ENCODE results near the gene MYBPHL. TPM values are rescaled to one million over a fixed set of nuclear protein-coding genes. Genes with fewer than 3 reads are reported as not detected.
"Not testable (repeated sequence)": the region's sequence is repeated elsewhere in the genome, so short reads cannot be mapped to it uniquely, and the experiment has no call there.

MYBPHL gene
- total RNA-seq, 1 donor, result not detected

DNA sequence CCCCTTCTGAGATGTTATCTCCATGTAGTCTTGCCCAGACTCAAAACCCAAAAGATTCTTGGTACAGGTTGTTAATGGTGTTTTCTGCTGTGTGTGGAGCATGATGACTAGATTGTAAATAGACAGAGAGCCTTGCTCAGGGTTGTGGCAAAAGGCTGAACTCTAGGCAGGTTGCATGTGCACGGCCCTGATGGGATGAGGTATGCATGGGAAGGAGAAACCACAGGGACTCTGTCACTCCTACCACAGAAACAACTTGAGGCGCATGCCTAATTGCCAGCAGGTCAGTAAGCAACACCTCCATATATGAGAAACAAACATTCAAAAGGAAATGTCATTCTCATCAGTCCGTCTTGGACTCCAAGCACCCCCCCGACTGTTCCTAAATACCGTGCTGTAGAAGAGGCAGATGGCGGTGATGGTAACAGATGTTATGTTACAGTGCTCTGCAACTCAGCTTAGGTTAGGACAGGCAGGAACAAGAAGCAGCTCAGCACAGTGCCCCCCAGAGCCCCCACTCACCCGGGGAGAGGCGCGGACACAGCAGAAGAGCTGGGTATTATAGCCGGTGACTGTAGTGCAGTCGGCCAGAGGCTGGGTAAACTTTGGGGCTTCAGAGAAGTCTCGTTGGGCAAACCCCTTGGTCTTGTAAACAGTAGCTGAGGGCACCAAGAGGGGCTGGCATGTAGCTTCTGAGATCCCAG lies 10.9 kb downstream of the MYBPHL start:
- no peaks in the 10 kb centered on the region for H3K27me3 ChIP-seq (ENCODE audit: insufficient read depth, low read length)

GRCh38 chr1:109294481-109294880 lies 12.3 kb downstream of the MYBPHL start:
- Histone ChIP-seq H3K4me3 (ENCODE audit: low read length) (no peak overlapping the region), H3K9me3 (ENCODE audit: low read depth, low read length) (no peaks in the 10 kb centered on the region), H3K4me1 (ENCODE audit: insufficient read depth, low read length) (peaks cover 43% of the 10 kb centered on the region), H3K27me3 (ENCODE audit: insufficient read depth, low read length) (no peaks in the 10 kb centered on the region)

More for the DNA sequence above, 10.9 kb downstream of the MYBPHL start:
- Histone ChIP-seq H3K9me3 (ENCODE audit: low read depth, low read length) (no peaks in the 10 kb centered on the region), H3K4me3 (ENCODE audit: low read length) (no peak overlapping the region), H3K4me1 (ENCODE audit: insufficient read depth, low read length) (peaks cover 43% of the 10 kb centered on the region)

DNA sequence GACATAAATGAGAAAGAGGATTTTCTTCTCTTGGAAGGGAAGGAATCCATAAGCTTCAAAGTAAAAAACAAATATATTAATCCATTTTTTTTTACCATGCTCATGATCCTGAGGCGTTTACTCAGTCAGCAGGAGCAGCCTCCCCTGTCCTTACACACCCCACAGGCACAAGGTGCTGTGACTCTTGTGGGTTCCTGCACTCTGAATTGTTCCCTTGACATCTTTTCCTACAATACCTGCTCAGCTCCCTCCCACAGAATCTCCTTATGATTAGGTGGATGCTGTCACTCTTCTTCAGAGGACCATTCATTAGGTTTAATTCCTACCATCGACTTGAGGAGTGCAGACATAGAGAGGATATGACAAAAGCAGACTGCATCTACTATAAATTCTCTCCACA lies 13.8 kb downstream of the MYBPHL start:
- H3K4me3 ChIP-seq (ENCODE audit: low read length), result no peak overlapping the region
- no peaks in the 10 kb centered on the region for H3K9me3 ChIP-seq (ENCODE audit: low read depth, low read length)
- H3K27me3 ChIP-seq (ENCODE audit: insufficient read depth, low read length), result no peaks in the 10 kb centered on the region
- peaks cover 38% of the 10 kb centered on the region for H3K4me1 ChIP-seq (ENCODE audit: insufficient read depth, low read length)

DNA sequence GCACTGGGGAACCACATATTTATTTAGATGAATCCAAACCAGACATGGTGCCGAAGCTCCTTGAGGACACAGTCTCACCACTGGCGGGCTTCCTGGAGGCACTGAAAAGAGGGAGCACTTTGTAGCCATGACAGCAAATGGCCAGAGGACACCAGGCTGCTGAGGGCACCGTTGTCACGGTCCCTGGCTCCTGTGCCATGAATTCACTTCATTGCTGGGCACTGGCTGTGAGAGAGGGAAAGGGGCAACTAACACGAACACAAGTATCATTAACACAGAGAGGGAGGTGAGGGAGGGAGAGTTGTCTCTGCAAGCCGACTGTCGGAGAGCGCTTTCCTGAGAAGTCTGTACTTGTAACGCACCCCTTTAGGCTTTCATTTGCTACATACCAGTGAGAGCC lies 14.4 kb downstream of the MYBPHL start:
- Histone ChIP-seq H3K27me3 (ENCODE audit: insufficient read depth, low read length) (no peaks in the 10 kb centered on the region), H3K4me1 (ENCODE audit: insufficient read depth, low read length) (peaks cover 38% of the 10 kb centered on the region), H3K9me3 (ENCODE audit: low read depth, low read length) (no peaks in the 10 kb centered on the region), H3K4me3 (ENCODE audit: low read length) (no peak overlapping the region)

DNA sequence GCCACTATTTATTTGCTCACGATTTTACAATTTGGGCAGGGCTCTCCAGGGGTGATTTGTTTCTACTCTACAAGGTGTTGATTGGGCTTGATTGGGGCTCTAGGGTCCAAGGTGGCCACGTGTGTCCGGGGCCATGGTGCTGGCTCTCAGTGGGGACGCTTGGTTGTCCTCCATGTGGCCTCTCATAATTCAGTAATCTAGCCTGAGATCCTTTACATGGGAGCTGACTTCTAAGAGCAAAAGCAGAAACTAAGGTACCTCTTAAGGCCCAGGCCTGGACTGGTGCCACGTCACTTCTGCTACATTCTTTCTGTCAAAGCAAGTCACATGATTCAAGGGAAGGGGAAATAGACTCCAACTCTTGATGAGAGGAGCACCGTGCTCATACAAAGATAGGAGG lies 15.8 kb downstream of the MYBPHL start:
- Histone ChIP-seq H3K9me3 (ENCODE audit: low read depth, low read length) (no peaks in the 10 kb centered on the region), H3K4me1 (ENCODE audit: insufficient read depth, low read length) (peaks cover 38% of the 10 kb centered on the region), H3K27me3 (ENCODE audit: insufficient read depth, low read length) (no peaks in the 10 kb centered on the region), H3K4me3 (ENCODE audit: low read length) (no peak overlapping the region)

DNA sequence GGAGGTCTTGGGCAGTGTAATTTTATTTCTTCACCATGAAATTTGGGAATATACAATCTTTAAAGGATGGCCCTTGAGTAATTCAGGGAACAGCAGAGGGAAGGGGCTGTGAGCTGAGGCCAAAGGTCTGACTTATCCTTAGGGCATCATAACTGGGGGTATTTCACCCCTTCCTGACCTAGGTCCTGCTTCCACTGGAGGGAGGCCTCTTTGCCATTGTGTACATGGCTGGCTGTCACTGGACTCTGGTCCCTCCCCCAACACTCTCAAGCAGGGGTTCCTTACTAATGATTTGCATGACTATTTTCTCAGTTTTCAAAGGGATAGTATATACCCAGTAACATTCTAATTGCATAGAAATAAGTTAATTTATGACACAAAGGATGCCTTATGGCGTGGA lies 16.7 kb downstream of the MYBPHL start:
- H3K4me1 ChIP-seq (ENCODE audit: insufficient read depth, low read length), result peaks cover 30% of the 10 kb centered on the region
- H3K4me3 ChIP-seq (ENCODE audit: low read length), result no peak overlapping the region
- no peaks in the 10 kb centered on the region for H3K9me3 ChIP-seq (ENCODE audit: low read depth, low read length)
- H3K27me3 ChIP-seq (ENCODE audit: insufficient read depth, low read length), result no peaks in the 10 kb centered on the region

DNA sequence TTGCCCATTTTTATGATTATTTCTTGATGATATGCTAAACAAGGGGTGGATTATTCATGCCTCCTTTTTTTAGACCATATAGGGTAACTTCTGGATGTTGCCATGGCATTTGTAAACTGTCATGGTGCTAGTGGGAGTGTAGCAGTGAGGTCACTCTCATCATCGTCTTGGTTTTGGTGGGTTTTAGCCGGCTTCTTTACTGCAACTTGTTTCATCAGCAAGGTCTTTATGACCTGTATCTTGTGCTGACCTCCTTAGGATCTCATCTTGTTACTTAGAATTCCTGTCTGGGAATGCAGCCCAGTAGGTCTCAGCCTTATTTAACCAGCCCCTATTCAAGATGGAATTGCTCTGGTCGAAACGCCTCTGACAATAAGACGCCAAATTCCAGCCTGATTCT lies 20.0 kb downstream of the MYBPHL start:
- not testable (repeated sequence) for H3K9me3 ChIP-seq (ENCODE audit: low read depth, low read length); H3K4me3 ChIP-seq (ENCODE audit: low read length); H3K27me3 ChIP-seq (ENCODE audit: insufficient read depth, low read length)
- H3K4me1 ChIP-seq (ENCODE audit: insufficient read depth, low read length), result peaks cover 37% of the 10 kb centered on the region

GRCh38 chr1:109283748-109284600 lies 22.8 kb downstream of the MYBPHL start:
- H3K4me3 ChIP-seq (ENCODE audit: low read length), result peak overlapping the region; percentile 72
- H3K27me3 ChIP-seq (ENCODE audit: insufficient read depth, low read length), result no peaks in the 10 kb centered on the region
- H3K9me3 ChIP-seq (ENCODE audit: low read depth, low read length), result no peaks in the 10 kb centered on the region
- H3K4me1 ChIP-seq (ENCODE audit: insufficient read depth, low read length), result peaks cover 37% of the 10 kb centered on the region

DNA sequence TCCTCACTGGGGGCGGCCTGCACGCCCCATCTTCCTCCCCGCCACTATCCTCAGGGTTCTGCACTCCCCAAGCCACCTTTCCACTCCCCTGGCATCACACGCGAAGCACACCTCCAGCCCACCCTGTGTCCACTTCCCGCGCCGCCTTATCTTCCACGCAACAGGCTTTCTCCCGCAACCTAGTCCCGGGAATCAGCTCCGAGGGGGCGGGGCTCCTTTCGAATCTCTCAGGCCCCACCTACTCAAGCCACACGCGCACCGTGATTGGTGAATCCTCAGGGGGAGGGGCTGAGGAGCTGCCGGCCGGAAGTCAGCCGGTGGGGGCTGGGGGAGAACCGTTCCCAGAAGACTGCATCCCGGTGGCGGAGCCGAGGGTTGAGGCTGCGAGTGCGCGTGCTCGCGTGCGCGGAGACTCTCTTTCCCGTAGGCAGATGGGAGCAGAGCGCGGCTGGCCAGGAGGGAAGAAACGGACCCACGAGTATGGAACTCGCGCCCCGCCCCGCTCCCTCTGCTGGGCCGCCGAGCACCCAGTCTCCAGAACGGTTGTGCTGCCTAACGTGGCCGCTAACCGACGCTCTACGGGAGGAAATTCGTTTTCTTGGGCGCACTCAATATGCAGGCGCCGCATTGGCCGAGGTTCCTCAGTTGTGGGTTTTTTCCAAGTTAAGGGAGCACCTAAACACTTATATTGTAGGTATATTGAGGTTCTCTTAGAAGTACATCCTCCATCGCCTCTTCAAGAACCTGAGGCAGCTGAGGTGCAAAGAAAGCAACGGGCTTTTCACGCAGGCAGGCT lies 23.7 kb downstream of the MYBPHL start, which contains the start of gene PSRC1:
Gene PSRC1, minus strand, starts transcription at position 194 of the 796 bp plus-strand sequence.
- H3K4me1 ChIP-seq (ENCODE audit: insufficient read depth, low read length), result peaks cover 37% of the 10 kb centered on the region
- H3K27me3 ChIP-seq (ENCODE audit: insufficient read depth, low read length), result no peaks in the 10 kb centered on the region
- H3K9me3 ChIP-seq (ENCODE audit: low read depth, low read length), result no peaks in the 10 kb centered on the region
- peak within 1 kb of the TSS; percentile 72 for H3K4me3 ChIP-seq (ENCODE audit: low read length)

DNA sequence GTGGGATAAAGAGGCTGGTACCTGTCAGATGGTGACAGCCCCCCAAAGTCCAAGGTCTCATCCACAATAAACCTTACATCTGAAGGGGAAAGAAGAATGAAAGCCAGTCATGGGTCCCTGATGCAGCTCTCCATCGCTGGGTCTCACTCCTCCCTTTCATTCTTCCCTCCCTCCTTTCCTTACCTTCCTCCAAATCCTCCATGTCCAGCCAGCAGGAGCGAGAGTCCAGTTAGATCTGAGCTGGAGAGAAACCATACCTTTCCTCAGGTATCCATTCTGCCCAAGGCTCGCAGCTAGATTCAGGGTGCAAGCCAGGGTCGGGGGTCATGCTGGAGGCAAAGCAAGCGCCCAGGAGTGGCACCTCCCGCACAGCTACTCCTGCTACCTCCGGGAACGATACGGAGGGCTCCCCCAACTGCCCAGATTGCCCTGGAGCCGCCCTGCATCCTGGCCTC lies 24.3 kb downstream of the MYBPHL start:
- Histone ChIP-seq H3K27me3 (ENCODE audit: insufficient read depth, low read length) (no peaks in the 10 kb centered on the region), H3K4me3 (ENCODE audit: low read length) (peak overlapping the region; percentile 72), H3K4me1 (ENCODE audit: insufficient read depth, low read length) (peaks cover 37% of the 10 kb centered on the region), H3K9me3 (ENCODE audit: low read depth, low read length) (no peaks in the 10 kb centered on the region)

DNA sequence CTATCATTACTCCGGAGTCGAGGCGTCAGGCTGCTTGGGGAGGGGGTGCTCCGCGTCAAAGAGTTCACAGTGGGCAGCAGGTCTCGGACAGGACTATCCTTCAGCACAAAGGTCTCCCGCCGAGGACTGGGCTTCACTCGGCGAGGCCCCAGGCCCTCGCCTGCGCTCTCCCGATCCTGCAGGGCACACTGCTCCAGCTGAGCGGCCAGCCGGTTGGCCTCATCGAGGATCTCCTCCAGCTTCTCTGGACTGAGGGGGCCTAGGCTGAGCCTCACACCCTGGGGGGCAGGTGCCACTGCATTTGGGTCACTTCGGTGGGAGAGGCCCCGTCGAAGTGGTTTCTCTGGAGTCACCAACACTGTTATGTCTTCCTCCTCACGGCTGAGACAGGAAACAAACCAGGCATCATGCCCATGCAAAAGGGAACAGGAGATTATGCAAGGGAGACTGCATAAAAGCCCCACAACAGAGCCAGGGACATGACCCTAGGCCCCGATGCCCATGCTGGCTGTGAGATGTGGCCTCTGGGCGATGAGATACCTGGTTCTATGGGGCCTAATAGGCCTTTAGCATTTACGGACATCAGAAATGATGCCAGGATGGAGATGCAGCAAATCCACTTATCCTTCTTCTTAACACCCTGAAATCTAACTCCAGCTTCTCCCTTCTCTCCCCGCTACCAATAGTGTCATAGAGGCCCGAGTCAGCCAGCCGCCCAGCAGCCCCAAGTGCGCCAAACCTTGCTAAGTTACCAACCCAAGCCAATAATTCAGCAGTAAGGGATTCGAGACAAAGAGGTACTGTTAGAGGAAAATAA lies 24.9 kb downstream of the MYBPHL start:
- Histone ChIP-seq H3K4me1 (ENCODE audit: insufficient read depth, low read length) (peaks cover 37% of the 10 kb centered on the region), H3K9me3 (ENCODE audit: low read depth, low read length) (no peaks in the 10 kb centered on the region), H3K27me3 (ENCODE audit: insufficient read depth, low read length) (no peaks in the 10 kb centered on the region), H3K4me3 (ENCODE audit: low read length) (peak overlapping the region; percentile 72)

GRCh38 chr1:109280862-109281261 lies 25.9 kb downstream of the MYBPHL start:
- Histone ChIP-seq H3K27me3 (ENCODE audit: insufficient read depth, low read length) (no peaks in the 10 kb centered on the region), H3K4me1 (ENCODE audit: insufficient read depth, low read length) (peaks cover 37% of the 10 kb centered on the region), H3K9me3 (ENCODE audit: low read depth, low read length) (no peaks in the 10 kb centered on the region), H3K4me3 (ENCODE audit: low read length) (no peak overlapping the region)

- no peak overlapping the region for H3K4me3 ChIP-seq (ENCODE audit: low read length)
- H3K4me1 ChIP-seq (ENCODE audit: insufficient read depth, low read length), result peaks cover 41% of the 10 kb centered on the region
- no peaks in the 10 kb centered on the region for H3K27me3 ChIP-seq (ENCODE audit: insufficient read depth, low read length)
- H3K9me3 ChIP-seq (ENCODE audit: low read depth, low read length), result no peaks in the 10 kb centered on the region
Observed at GRCh38 chr1:109279615-109280278, 27.1 kb downstream of the MYBPHL start.

All from mononuclear cell (primary cell).